H1 (cell line): ENCODE measurements around the gene CMTR1. TPM values are rescaled to one million over a fixed set of nuclear protein-coding genes. Genes with fewer than 3 reads are reported as not detected.

Experiments
- CTCF ChIA-PET: fragments of 300-600 bp; sonication (Branson Sonifier 250); formaldehyde crosslinking; loops from one replicate; lab custom pipeline; 2021; ENCODE audit not compliant: partially characterized antibody; lab: Charles Lee
- POLR2A ChIA-PET: fragments of 300-600 bp; sonication (Branson Sonifier 250); formaldehyde crosslinking; loops from one replicate; lab custom pipeline; 2021; ENCODE audit warnings: inconsistent platforms; ENCODE audit not compliant: partially characterized antibody; lab: Charles Lee
- DNase-seq, 2 experiments: peaks; one replicate each; pipeline versions ENCODE4 v3.0.0 to v3.0.0-alpha.2; 2010 to 2022; ENCODE audit warnings: low spot score in 2 of 2, low read depth in 1 of 2, mixed read lengths in 1 of 2
- FAIRE-seq: peaks from 2 replicates; lab custom pipeline; 2011; peaks lifted over from hg19 to GRCh38; lab: Jason Lieb, UNC
- H2AFZ ChIP-seq: 2 replicates; pipeline ENCODE4 v1.8.1; 2012; ENCODE audit warnings: low read length, inconsistent platforms
- H2AK5ac ChIP-seq: 2 replicates; pipeline ENCODE4 v1.6.1; 2013; ENCODE audit warnings: low read depth, low read length
- H2BK120ac ChIP-seq: replicated peaks from 2 replicates; pipeline ENCODE3; 2013; ENCODE audit warnings: low read depth, low read length, inconsistent platforms
- H2BK12ac ChIP-seq: 2 replicates; pipeline ENCODE4 v1.6.1; 2013; ENCODE audit warnings: low read depth, low read length
- H2BK15ac ChIP-seq: 2 replicates; pipeline ENCODE4 v1.6.1; 2013; ENCODE audit warnings: low read length
- H2BK20ac ChIP-seq: 2 replicates; pipeline ENCODE4 v1.6.1; 2013; ENCODE audit warnings: low read length
- H2BK5ac ChIP-seq: 2 replicates; pipeline ENCODE4 v1.6.1; 2013; ENCODE audit warnings: low read depth, low read length
- H3K14ac ChIP-seq: 2 replicates; pipeline ENCODE4 v1.6.1; 2013; ENCODE audit warnings: inconsistent platforms; ENCODE audit not compliant: insufficient read length
- H3K18ac ChIP-seq: 2 replicates; pipeline ENCODE4 v1.6.1; 2013; ENCODE audit warnings: low read length; ENCODE audit errors: extremely low read depth
- H3K23ac ChIP-seq: 2 replicates; pipeline ENCODE4 v1.6.1; 2013; ENCODE audit warnings: inconsistent platforms; ENCODE audit not compliant: insufficient read length
- H3K23me2 ChIP-seq: 2 replicates; pipeline ENCODE4 v1.6.1; 2013; ENCODE audit warnings: low read depth, low read length
- H3K27ac ChIP-seq: 2 replicates; pipeline ENCODE4 v1.6.1; 2011; ENCODE audit warnings: low read depth, low read length, inconsistent platforms
- H3K27me3 ChIP-seq, 4 experiments: replicated peaks in 1 of 4; 1 replicate in 1 of 4; 2 replicates in 3 of 4; pipeline versions ENCODE4 v1.6.1 to v1.8.1; 2011 to 2013; ENCODE audit warnings: low read length in 3 of 4, mild to moderate bottlenecking in 3 of 4, inconsistent platforms in 2 of 4, mixed read lengths in 2 of 4, moderate library complexity in 1 of 4; ENCODE audit not compliant: control insufficient read depth in 3 of 4, insufficient read depth in 3 of 4; ENCODE audit errors: extremely low read depth in 1 of 4
- H3K36me3 ChIP-seq, 4 experiments: 2 replicates each; pipeline versions ENCODE4 v1.6.1 to v1.8.1; 2011 to 2013; ENCODE audit warnings: mild to moderate bottlenecking in 4 of 4, low read length in 3 of 4, moderate library complexity in 2 of 4, control low read depth in 1 of 4, inconsistent platforms in 1 of 4; ENCODE audit not compliant: insufficient read depth in 4 of 4, control insufficient read depth in 2 of 4
- H3K4ac ChIP-seq: replicated peaks from 2 replicates; pipeline ENCODE3; 2013; ENCODE audit warnings: low read length, low read depth, mixed read lengths, inconsistent platforms; ENCODE audit not compliant: insufficient read length
- H3K4me1 ChIP-seq, 4 experiments: replicated peaks in 1 of 4; 1 replicate in 1 of 4; 2 replicates in 3 of 4; pipeline versions ENCODE4 v1.6.1 to v1.8.1; 2011 to 2013; ENCODE audit warnings: low read length in 3 of 4, inconsistent platforms in 2 of 4, mixed read lengths in 1 of 4; ENCODE audit not compliant: insufficient read depth in 4 of 4, control insufficient read depth in 3 of 4
- H3K4me2 ChIP-seq, 2 experiments: 2 replicates each; pipeline versions ENCODE4 v1.6.1 to v1.8.1; 2011 to 2013; ENCODE audit warnings: low read depth in 2 of 2, low read length in 2 of 2, control low read depth in 1 of 2, inconsistent platforms in 1 of 2, mild to moderate bottlenecking in 1 of 2; ENCODE audit not compliant: insufficient read depth in 1 of 2
- H3K4me3 ChIP-seq, 4 experiments: fragments of 200-600, 300-600 bp in 1 of 4; sonication (generic), shearing (Covaris generic), sonication (Bioruptor Twin) in 1 of 4; 2 replicates each; pipeline versions ENCODE4 v1.5.1 to v1.8.1; 2011 to 2016; ENCODE audit warnings: low read length in 4 of 4, low read depth in 3 of 4, control low read depth in 2 of 4, inconsistent platforms in 2 of 4, mild to moderate bottlenecking in 2 of 4, mixed read lengths in 1 of 4, moderate library complexity in 1 of 4; ENCODE audit not compliant: insufficient read depth in 2 of 4; ENCODE audit errors: extremely low read depth in 1 of 4
- H3K56ac ChIP-seq: replicated peaks from 2 replicates; pipeline ENCODE3; 2013; ENCODE audit warnings: low read depth, mild to moderate bottlenecking, mixed read lengths, low read length, inconsistent platforms; ENCODE audit not compliant: insufficient read length
- H3K79me1 ChIP-seq: 2 replicates; pipeline ENCODE4 v1.6.1; 2013; ENCODE audit warnings: low read depth, low read length, control low read depth
- H3K79me2 ChIP-seq, 2 experiments: 2 replicates each; pipeline versions ENCODE4 v1.6.1 to v1.8.1; 2012 to 2013; ENCODE audit warnings: low read length in 2 of 2, mild to moderate bottlenecking in 2 of 2, inconsistent platforms in 1 of 2; ENCODE audit not compliant: insufficient read depth in 2 of 2, control insufficient read depth in 1 of 2
- H3K9ac ChIP-seq, 4 experiments: replicated peaks in 1 of 4; 1 replicate in 1 of 4; 2 replicates in 3 of 4; pipeline versions ENCODE4 v1.6.1 to v1.8.1; 2011 to 2013; ENCODE audit warnings: low read depth in 3 of 4, low read length in 3 of 4, control low read depth in 2 of 4, mild to moderate bottlenecking in 2 of 4, moderate library complexity in 2 of 4, inconsistent platforms in 1 of 4; ENCODE audit errors: extremely low read depth in 1 of 4
- H3K9me3 ChIP-seq, 2 experiments: 2 replicates each; pipeline versions ENCODE4 v1.6.1 to v1.8.1; 2012 to 2013; ENCODE audit warnings: mild to moderate bottlenecking in 2 of 2, moderate library complexity in 2 of 2, control low read depth in 1 of 2, inconsistent platforms in 1 of 2, low read depth in 1 of 2, low read length in 1 of 2, mixed read lengths in 1 of 2; ENCODE audit not compliant: insufficient read depth in 2 of 2
- H4K20me1 ChIP-seq, 2 experiments: replicated peaks in 1 of 2; 2 replicates each; pipeline versions ENCODE3 to v1.8.1; 2011 to 2013; ENCODE audit warnings: inconsistent platforms in 2 of 2, low read length in 2 of 2, mild to moderate bottlenecking in 1 of 2; ENCODE audit not compliant: insufficient read depth in 2 of 2, control insufficient read depth in 1 of 2
- H4K5ac ChIP-seq: 2 replicates; pipeline ENCODE4 v1.6.1; 2013; ENCODE audit warnings: low read length, low read depth, mixed read lengths, inconsistent platforms; ENCODE audit not compliant: insufficient read length
- H4K8ac ChIP-seq: 2 replicates; pipeline ENCODE4 v1.8.0; 2013; ENCODE audit warnings: mild to moderate bottlenecking, moderate library complexity, low read length, inconsistent platforms; ENCODE audit not compliant: insufficient read depth; ENCODE audit errors: extremely low read depth
- H4K91ac ChIP-seq: replicated peaks from 2 replicates; pipeline ENCODE3; 2013; ENCODE audit warnings: low read length, mixed read lengths, inconsistent platforms; ENCODE audit not compliant: insufficient read length
- ATF2 ChIP-seq: IDR thresholded peaks from 2 replicates; pipeline ENCODE4 v1.6.1; 2012; ENCODE audit warnings: low read length, inconsistent platforms
- ATF3 ChIP-seq: IDR thresholded peaks from 2 replicates; pipeline ENCODE4 v1.6.1; 2011; ENCODE audit warnings: low read depth, mild to moderate bottlenecking, low read length; ENCODE audit not compliant: insufficient read depth
- E2F6 ChIP-seq: IDR thresholded peaks from 2 replicates; pipeline ENCODE4 v1.6.1; 2012; ENCODE audit warnings: inconsistent platforms
- GABPA ChIP-seq: IDR thresholded peaks from 2 replicates; pipeline ENCODE4 v1.6.1; 2011; ENCODE audit warnings: mild to moderate bottlenecking, low read length, moderate library complexity, borderline replicate concordance; ENCODE audit not compliant: insufficient read depth
- GTF2F1 ChIP-seq: IDR thresholded peaks from 2 replicates; pipeline ENCODE4 v1.6.1; 2012; ENCODE audit warnings: low read depth, low read length, improper control_type of control experiment, borderline replicate concordance
- POLR2AphosphoS5 ChIP-seq: IDR thresholded peaks from 2 replicates; pipeline ENCODE4 v1.6.1; 2011; ENCODE audit warnings: low read depth, low read length
- RXRA ChIP-seq: IDR thresholded peaks from 2 replicates; pipeline ENCODE4 v1.6.1; 2011; ENCODE audit warnings: low read depth, mild to moderate bottlenecking, low read length, moderate library complexity; ENCODE audit not compliant: insufficient read depth
- TAF1 ChIP-seq: IDR thresholded peaks from 2 replicates; pipeline ENCODE4 v1.6.1; 2011; ENCODE audit warnings: mild to moderate bottlenecking, low read depth, low read length
- USF2 ChIP-seq: IDR thresholded peaks from 2 replicates; pipeline ENCODE4 v1.6.1; 2011; ENCODE audit warnings: low read length, improper control_type of control experiment
- WGBS, 2 experiments: shearing (Covaris generic) in 1 of 2; methylation state at CpG; one replicate each; pipeline versions ENCODE4 v1.1.6 to v1.1.7; 2013 to 2015; ENCODE audit warnings: low lambda C conversion rate in 2 of 2, mixed read lengths in 2 of 2, inconsistent platforms in 1 of 2, low coverage in 1 of 2, missing lambda C conversion rate in 1 of 2; ENCODE audit not compliant: insufficient replicate concordance in 2 of 2, insufficient coverage in 1 of 2, insufficient read length in 1 of 2; ENCODE audit errors: extremely low coverage in 1 of 2, missing lambda C conversion rate in 1 of 2; 5-methylcytosine and 5-hydroxymethylcytosine counted together
- polyA plus RNA-seq, 7 experiments: library from polyadenylated mRNA; depleted of rRNA in 3 of 7; stranded (reverse) in 5 of 7; unstranded in 2 of 7; fragments of >200 nt in 5 of 7; fragments of 200-250 nt in 2 of 7; gene quantifications; 1 replicate in 5 of 7; 2 replicates in 1 of 7; 4 replicates in 1 of 7; pipeline versions ENCODE4 v1.2.1 to v1.2.3, GENCODE V29; 2011 to 2013; ENCODE audit warnings: missing spikeins in 2 of 7, mixed read lengths in 2 of 7
- total RNA-seq: library from RNA; stranded (reverse); fragmentation: NEBNext Ultra II Directional; extraction: Animal tissue kit (Norgen Biotek cat#: 25700); gene quantifications from 2 replicates; pipeline ENCODE4 v1.2.1, GENCODE V29; 2021

Gene CMTR1
- total and polyA plus RNA-seq, 2 of the 8 experiments (the other 6 are each of a cell fraction or from before 2014, with no cell fraction given), result 15.2 to 33.1 TPM

GRCh38 chr6:37506479-37506878 lies 73.5 kb downstream of the CMTR1 start:
- no peak overlapping the region for H3K23ac ChIP-seq
- H4K20me1 ChIP-seq, result no peaks in the 10 kb centered on the region
- ChIA-PET POLR2A (interaction anchor here (0.8 kb wide), 1 partner anchor 15 kb away, joined by 3 read pairs; no protein-coding TSS in a partner anchor), CTCF (interaction anchor here (0.6 to 8.0 kb wide), 7 partner anchors 15 to 199 kb away, joined by 3 to 52 read pairs (median 4); no protein-coding TSS in a partner anchor)
- H3K56ac ChIP-seq, result no peak overlapping the region
- 62% methylated on average over 4 of the region's 4 CpGs; no CpG with 5 or more reads in 1 of the 2 experiments for whole genome bisulfite sequencing, 2 experiments
- no peak overlapping the region for H2BK120ac ChIP-seq
- no peaks in the 10 kb centered on the region for H3K79me1 ChIP-seq
- no peak overlapping the region for H2BK5ac ChIP-seq
- H3K27me3 ChIP-seq, result peaks cover 0 to 15% (median 14%) of the 10 kb centered on the region in 4 experiments; a peak in 5 of 7 replicates
- no peak overlapping the region for H3K4ac ChIP-seq
- H3K4me1 ChIP-seq, result peaks cover 3 to 8% (median 6%) of the 10 kb centered on the region in 4 experiments; a peak in 6 of 7 replicates
- no peak overlapping the region for H2BK15ac ChIP-seq
- H2BK12ac ChIP-seq, result no peak overlapping the region
- no peak overlapping the region for H2AK5ac ChIP-seq
- no peak overlapping the region for H2AFZ ChIP-seq
- no peak overlapping the region for H3K27ac ChIP-seq
- H3K79me2 ChIP-seq, result no peaks in the 10 kb centered on the region
- H3K18ac ChIP-seq, result no peak overlapping the region
- no peak overlapping the region for H3K9ac ChIP-seq
- H4K8ac ChIP-seq, result no peak overlapping the region
- no peak for FAIRE-seq
- no peak overlapping the region for H4K5ac ChIP-seq
- no peak overlapping the region for H2BK20ac ChIP-seq
- H3K14ac ChIP-seq, result no peak overlapping the region
- no peak overlapping the region for H3K4me2 ChIP-seq
- no peak for DNase-seq
- H3K23me2 ChIP-seq, result no peaks in the 10 kb centered on the region
- no peaks in the 10 kb centered on the region for H3K9me3 ChIP-seq
- H3K4me3 ChIP-seq, result no peak overlapping the region
- H3K36me3 ChIP-seq, result no peaks in the 10 kb centered on the region
- H4K91ac ChIP-seq, result no peak overlapping the region
- TF ChIP-seq TAF1 (no peak), GABPA (no peak), ATF3 (no peak), POLR2AphosphoS5 (no peak), E2F6 (no peak), ATF2 (no peak), RXRA (no peak), USF2 (no peak), GTF2F1 (no peak)
